ENCODE results near the gene MTCL3.

MTCL3 gene

GRCh38 chr6:127483399-127484055, 35.6 kb downstream of the MTCL3 start:
- TF ChIP-seq ZFX (IDR thresholded peaks at IDR 0.05) (no peak), CTCF (conservative IDR thresholded peaks at IDR 0.05) (no peak)

GRCh38 chr6:127482325-127482724, 36.8 kb downstream of the MTCL3 start:
- no peak for TF ChIP-seq ZFX (IDR thresholded peaks at IDR 0.05)
- no peak for TF ChIP-seq CTCF (conservative IDR thresholded peaks at IDR 0.05)
- no peak overlapping the region for H3K27ac ChIP-seq

More at GRCh38 chr6:127483399-127484055, 35.6 kb downstream of the MTCL3 start:
- no peak overlapping the region for H3K27ac ChIP-seq

- TF ChIP-seq CTCF (conservative IDR thresholded peaks at IDR 0.05) (no peak), ZFX (IDR thresholded peaks at IDR 0.05) (no peak)
- no peak overlapping the region for H3K27ac ChIP-seq
Observed at GRCh38 chr6:127481628-127482027, 37.5 kb downstream of the MTCL3 start.

- H3K27ac ChIP-seq = no peak overlapping the region
- no peak for TF ChIP-seq CTCF (conservative IDR thresholded peaks at IDR 0.05)
Observed at GRCh38 chr6:127481111-127481510, 38.0 kb downstream of the MTCL3 start.

GRCh38 chr6:127477658-127478057, 41.5 kb downstream of the MTCL3 start:
- H3K27ac ChIP-seq = no peak overlapping the region
- no peak for TF ChIP-seq ZFX (IDR thresholded peaks at IDR 0.05)
- TF ChIP-seq CTCF (conservative IDR thresholded peaks at IDR 0.05) = no peak

GRCh38 chr6:127475823-127476176, 43.3 kb downstream of the MTCL3 start:
- TF ChIP-seq ZFX (IDR thresholded peaks at IDR 0.05) (no peak), CTCF (conservative IDR thresholded peaks at IDR 0.05) (no peak)

GRCh38 chr6:127475135-127475822, 43.9 kb downstream of the MTCL3 start:
- no peak for TF ChIP-seq ZFX (IDR thresholded peaks at IDR 0.05)
- no peak for TF ChIP-seq CTCF (conservative IDR thresholded peaks at IDR 0.05)
- H3K27ac ChIP-seq = no peak overlapping the region

More at GRCh38 chr6:127475823-127476176, 43.3 kb downstream of the MTCL3 start:
- no peak overlapping the region for H3K27ac ChIP-seq
